Fibroblast of mammary gland (primary cell): ENCODE data around the gene SRRM2.

Experiments
- DNase-seq: peaks from one replicate; pipeline ENCODE4 v3.0.0-alpha.2; 2010; ENCODE audit warnings: low read depth
- H3K4me3 ChIP-seq: 2 replicates; pipeline ENCODE4 v1.5.1; 2011; ENCODE audit warnings: low read depth, mild to moderate bottlenecking, low read length, moderate library complexity; ENCODE audit not compliant: control insufficient read depth
- CTCF ChIP-seq: conservative IDR thresholded peaks from 2 replicates; pipeline ENCODE4 v1.5.1; 2011; ENCODE audit warnings: low read depth, low read length, inconsistent platforms; ENCODE audit not compliant: control insufficient read depth, insufficient read depth

Gene SRRM2

GRCh38 chr16:2710711-2711231, 41.7 kb upstream of the SRRM2 start:
- TF ChIP-seq CTCF, result no peak
- H3K4me3 ChIP-seq, result no peak overlapping the region
- DNase-seq, result no peak

- TF ChIP-seq CTCF, result no peak
- no peak overlapping the region for H3K4me3 ChIP-seq
- DNase-seq, result no peak
Measured at GRCh38 chr16:2711370-2712062, 40.9 kb upstream of the SRRM2 start.

GRCh38 chr16:2712063-2712441, 40.4 kb upstream of the SRRM2 start:
- TF ChIP-seq CTCF, result no peak
- no peak for DNase-seq
- H3K4me3 ChIP-seq, result no peak overlapping the region

GRCh38 chr16:2712546-2712945, 39.9 kb upstream of the SRRM2 start:
- TF ChIP-seq CTCF, result no peak
- no peak for DNase-seq
- H3K4me3 ChIP-seq, result no peak overlapping the region

GRCh38 chr16:2713523-2713922, 38.9 kb upstream of the SRRM2 start:
- DNase-seq, result no peak
- TF ChIP-seq CTCF, result no peak
- no peak overlapping the region for H3K4me3 ChIP-seq

- DNase-seq, result no peak
- TF ChIP-seq CTCF, result no peak
- H3K4me3 ChIP-seq, result no peak overlapping the region
Measured at GRCh38 chr16:2713985-2714774, 38.3 kb upstream of the SRRM2 start.
